CD4-positive, alpha-beta T cell treated with Interleukin-1 beta for 1 hour (primary cell): ENCODE results near the gene BEST3.

Source experiments
- DNase-seq, 2 donors: peaks; one replicate each; pipeline ENCODE4 v3.0.0-alpha.2; 2020 to 2022

BEST3 gene

GRCh38 chr12:69698769-69699540, at the start of gene BEST3:
Gene BEST3 (minus strand): TSS chr12:69699303. CDS start chr12:69697798, 1,505 bp downstream.
- DNase-seq: no peak

- no peak for DNase-seq
Measured at GRCh38 chr12:69744109-69744508, 45.0 kb upstream of the BEST3 start.

GRCh38 chr12:69739287-69740191, 40.4 kb upstream of the BEST3 start:
- DNase-seq: peak; percentile 62 to 72

- DNase-seq: peak; percentile 91 to 92
Measured at GRCh38 chr12:69738351-69739286, 39.5 kb upstream of the BEST3 start, which contains the start of gene RAB3IP. Gene RAB3IP (plus strand): TSS chr12:69738860. CDS start chr12:69755409, 16,549 bp downstream.

- no peak for DNase-seq
Measured at GRCh38 chr12:69733638-69734037, 34.5 kb upstream of the BEST3 start.

GRCh38 chr12:69732088-69732487, 33.0 kb upstream of the BEST3 start:
- DNase-seq: no peak

- no peak for DNase-seq
Measured at GRCh38 chr12:69726922-69727321, 27.8 kb upstream of the BEST3 start.

GRCh38 chr12:69720750-69721149, 21.6 kb upstream of the BEST3 start:
- DNase-seq: no peak

- no peak for DNase-seq
Measured at GRCh38 chr12:69719336-69720316, 20.5 kb upstream of the BEST3 start.

GRCh38 chr12:69714542-69714941, 15.4 kb upstream of the BEST3 start:
- no peak for DNase-seq

GRCh38 chr12:69712826-69713225, 13.7 kb upstream of the BEST3 start:
- DNase-seq: no peak

GRCh38 chr12:69708649-69709048, 9.5 kb upstream of the BEST3 start:
- no peak for DNase-seq

GRCh38 chr12:69704357-69704756, 5.3 kb upstream of the BEST3 start:
- no peak for DNase-seq

GRCh38 chr12:69703146-69703642, 4.1 kb upstream of the BEST3 start:
- no peak for DNase-seq

- no peak for DNase-seq
Measured at GRCh38 chr12:69701826-69702225, 2.7 kb upstream of the BEST3 start.

GRCh38 chr12:69698054-69698453, 1.0 kb downstream of the BEST3 start:
- DNase-seq: no peak

GRCh38 chr12:69694123-69694522, 5.0 kb downstream of the BEST3 start:
- no peak for DNase-seq

- no peak for DNase-seq
Measured at GRCh38 chr12:69689638-69690037, 9.5 kb downstream of the BEST3 start.

- peak in 1 of 2 donors; percentile 38 for DNase-seq
Measured at GRCh38 chr12:69688471-69689427, 10.4 kb downstream of the BEST3 start.

- DNase-seq: no peak
Measured at GRCh38 chr12:69688021-69688420, 11.1 kb downstream of the BEST3 start.
